Activated CD8-positive, alpha-beta T cell treated with anti-CD3 and anti-CD28 coated beads for 36 hours (primary cell): ENCODE data around the gene RHEBL1. TPM values are rescaled to one million over a fixed set of nuclear protein-coding genes. Genes with fewer than 3 reads are reported as not detected.
A peak's percentile ranks its signal among the peaks of the same experiment; 100 is the strongest.

Experiments
- ATAC-seq: fragments of 200-7000 bp; cut with Tn5 transposase; one replicate; pipeline ENCODE4 v1.10.0; 2021; ENCODE audit warnings: mild to moderate bottlenecking, moderate library complexity
- CTCF ChIA-PET: fragments of 350-600 bp; sonication (Branson Sonifier 250); formaldehyde crosslinking; loops from one replicate; lab custom pipeline; 2021; ENCODE audit warnings: antibody characterized with exemption; lab: Charles Lee
- POLR2A ChIA-PET: fragments of 350-600 bp; sonication (Branson Sonifier 250); formaldehyde crosslinking; loops from one replicate; lab custom pipeline; 2021; ENCODE audit warnings: antibody characterized with exemption; lab: Charles Lee
- DNase-seq: peaks from one replicate; pipeline ENCODE4 v3.0.0-alpha.2; 2020
- H3K27ac Mint-ChIP-seq: one replicate; pipeline ENCODE4 v1.8.0; 2021; ENCODE audit warnings: mild to moderate bottlenecking, mixed read lengths
- H3K27me3 Mint-ChIP-seq: one replicate; pipeline ENCODE4 v1.8.0; 2021; ENCODE audit warnings: mixed read lengths
- H3K36me3 Mint-ChIP-seq: one replicate; pipeline ENCODE4 v1.8.0; 2021; ENCODE audit warnings: low read depth, mixed read lengths
- H3K4me1 Mint-ChIP-seq: one replicate; pipeline ENCODE4 v1.8.0; 2021; ENCODE audit warnings: low read depth, mixed read lengths
- H3K4me3 Mint-ChIP-seq: one replicate; pipeline ENCODE4 v1.8.0; 2021; ENCODE audit warnings: mild to moderate bottlenecking, moderate library complexity, mixed read lengths
- H3K9me3 Mint-ChIP-seq: one replicate; pipeline ENCODE4 v1.8.0; 2021; ENCODE audit warnings: mixed read lengths
- intact Hi-C: fragments of 100-400 bp; cut with micrococcal nuclease; formaldehyde crosslinking; loops from one replicate; pipeline ENCODE4 v1.10.0; 2022
- total RNA-seq, 2 experiments: library from RNA; stranded (reverse); gene quantifications; one replicate each; pipeline ENCODE4 v1.2.3, GENCODE V29; 2021
- TF ChIP-seq, protein P1 (sequence below): fragments of 200-600 bp; IDR thresholded peaks from one replicate; pipeline ENCODE4 v1.8.0; 2022; ENCODE audit warnings: antibody characterized with exemption, mild to moderate bottlenecking

Gene RHEBL1
- total RNA-seq, 2 experiments from 2014 or later, result 18.5 to 19.8 TPM

DNA sequence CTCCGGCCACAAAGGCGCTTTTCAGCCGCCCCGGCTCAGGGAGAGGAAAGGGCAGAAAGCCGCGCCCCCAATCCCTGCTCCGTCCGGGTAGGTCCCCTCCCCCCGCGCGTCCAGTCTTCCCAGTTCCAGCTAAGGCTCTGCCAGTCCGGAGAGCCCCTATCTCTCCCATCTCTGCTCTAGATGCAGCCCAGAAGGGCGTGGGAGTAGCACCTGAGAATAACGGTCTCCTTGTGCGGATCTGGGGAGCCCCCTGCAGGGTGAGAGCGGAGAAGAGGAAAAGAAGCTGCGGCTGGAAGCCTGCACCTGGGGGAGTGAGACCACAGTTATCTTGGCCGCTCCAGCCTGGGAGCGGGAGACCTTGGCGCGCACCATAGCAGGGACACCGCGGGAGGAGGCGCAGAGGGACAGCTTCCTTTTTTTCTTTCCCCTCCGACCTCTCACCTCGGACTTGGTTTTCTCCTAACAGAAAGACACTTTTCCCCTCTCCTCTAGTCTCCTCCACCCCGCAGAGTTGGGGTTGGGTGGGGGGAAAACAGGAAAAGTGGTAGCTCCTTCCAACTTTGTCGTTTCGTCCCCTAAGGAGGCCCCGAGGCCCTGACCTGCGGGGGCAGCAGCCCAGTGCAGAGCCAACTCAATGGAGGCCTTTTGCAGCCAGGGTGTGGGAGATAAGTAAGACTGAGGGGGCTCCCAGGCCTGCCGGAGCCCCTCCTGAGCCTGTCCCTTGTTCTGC lies 22.5 kb upstream of the RHEBL1 start:
- Mint-ChIP-seq H3K9me3 (no peaks in the 10 kb centered on the region), H3K27me3 (peaks cover 63% of the 10 kb centered on the region)
- TF ChIP-seq, protein P1, sequence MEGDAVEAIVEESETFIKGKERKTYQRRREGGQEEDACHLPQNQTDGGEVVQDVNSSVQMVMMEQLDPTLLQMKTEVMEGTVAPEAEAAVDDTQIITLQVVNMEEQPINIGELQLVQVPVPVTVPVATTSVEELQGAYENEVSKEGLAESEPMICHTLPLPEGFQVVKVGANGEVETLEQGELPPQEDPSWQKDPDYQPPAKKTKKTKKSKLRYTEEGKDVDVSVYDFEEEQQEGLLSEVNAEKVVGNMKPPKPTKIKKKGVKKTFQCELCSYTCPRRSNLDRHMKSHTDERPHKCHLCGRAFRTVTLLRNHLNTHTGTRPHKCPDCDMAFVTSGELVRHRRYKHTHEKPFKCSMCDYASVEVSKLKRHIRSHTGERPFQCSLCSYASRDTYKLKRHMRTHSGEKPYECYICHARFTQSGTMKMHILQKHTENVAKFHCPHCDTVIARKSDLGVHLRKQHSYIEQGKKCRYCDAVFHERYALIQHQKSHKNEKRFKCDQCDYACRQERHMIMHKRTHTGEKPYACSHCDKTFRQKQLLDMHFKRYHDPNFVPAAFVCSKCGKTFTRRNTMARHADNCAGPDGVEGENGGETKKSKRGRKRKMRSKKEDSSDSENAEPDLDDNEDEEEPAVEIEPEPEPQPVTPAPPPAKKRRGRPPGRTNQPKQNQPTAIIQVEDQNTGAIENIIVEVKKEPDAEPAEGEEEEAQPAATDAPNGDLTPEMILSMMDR, result peak; percentile 76

DNA sequence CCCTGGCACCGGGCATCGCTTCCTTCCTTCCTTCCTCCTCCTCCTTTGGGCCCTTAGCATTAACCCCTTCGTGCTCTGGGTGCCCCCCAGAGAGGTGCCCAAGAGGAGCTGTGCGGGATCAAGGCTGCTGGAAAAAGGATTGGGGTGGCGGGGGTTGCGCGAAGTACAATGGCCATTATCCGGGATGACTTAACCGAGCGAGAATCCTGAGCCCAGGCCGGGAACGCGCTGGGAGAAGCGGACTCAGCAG lies 22.0 kb upstream of the RHEBL1 start:
- Mint-ChIP-seq H3K27me3 (peaks cover 63% of the 10 kb centered on the region), H3K27ac (no peak overlapping the region), H3K9me3 (no peaks in the 10 kb centered on the region), H3K4me3 (no peak overlapping the region), H3K36me3 (peaks cover 2% of the 10 kb centered on the region), H3K4me1 (peaks cover 50% of the 10 kb centered on the region)
- DNase-seq, result no peak
- CTCF ChIA-PET, result interaction anchor here (0.7 to 10.5 kb wide), 16 partner anchors 9 to 1087 kb away, joined by 3 to 220 read pairs (median 6); partner anchors contain the start of gene RHEBL1
- intact Hi-C loops, result loop anchor here (5.0 to 10.0 kb wide), 2 partner anchors 94 to 143 kb away; partner anchors contain the start of gene DDN
- no peak for ATAC-seq
- TF ChIP-seq, protein P1, result no peak
- POLR2A ChIA-PET, result interaction anchor here (0.6 to 4.6 kb wide), 8 partner anchors 11 to 174 kb away, joined by 3 to 34 read pairs (median 4); partner anchors contain the start of genes KMT2D and TUBA1B

More for the DNA sequence above, 22.5 kb upstream of the RHEBL1 start:
- ChIA-PET CTCF (interaction anchor here (0.5 to 10.5 kb wide), 21 partner anchors 9 to 1087 kb away, joined by 3 to 220 read pairs (median 6); partner anchors contain the start of gene RHEBL1), POLR2A (interaction anchor here (0.6 to 4.6 kb wide), 9 partner anchors 10 to 173 kb away, joined by 3 to 34 read pairs (median 5); partner anchors contain the start of genes DDN, KMT2D and TUBA1B)
- Mint-ChIP-seq H3K27ac (no peak overlapping the region), H3K4me1 (peaks cover 50% of the 10 kb centered on the region), H3K36me3 (peaks cover 2% of the 10 kb centered on the region), H3K4me3 (no peak overlapping the region)
- DNase-seq, result peak; percentile 83
- peak; percentile 45 for ATAC-seq
- intact Hi-C loops, result loop anchor here (5.0 to 10.0 kb wide), 2 partner anchors 95 to 143 kb away; partner anchors contain the start of gene DDN

DNA sequence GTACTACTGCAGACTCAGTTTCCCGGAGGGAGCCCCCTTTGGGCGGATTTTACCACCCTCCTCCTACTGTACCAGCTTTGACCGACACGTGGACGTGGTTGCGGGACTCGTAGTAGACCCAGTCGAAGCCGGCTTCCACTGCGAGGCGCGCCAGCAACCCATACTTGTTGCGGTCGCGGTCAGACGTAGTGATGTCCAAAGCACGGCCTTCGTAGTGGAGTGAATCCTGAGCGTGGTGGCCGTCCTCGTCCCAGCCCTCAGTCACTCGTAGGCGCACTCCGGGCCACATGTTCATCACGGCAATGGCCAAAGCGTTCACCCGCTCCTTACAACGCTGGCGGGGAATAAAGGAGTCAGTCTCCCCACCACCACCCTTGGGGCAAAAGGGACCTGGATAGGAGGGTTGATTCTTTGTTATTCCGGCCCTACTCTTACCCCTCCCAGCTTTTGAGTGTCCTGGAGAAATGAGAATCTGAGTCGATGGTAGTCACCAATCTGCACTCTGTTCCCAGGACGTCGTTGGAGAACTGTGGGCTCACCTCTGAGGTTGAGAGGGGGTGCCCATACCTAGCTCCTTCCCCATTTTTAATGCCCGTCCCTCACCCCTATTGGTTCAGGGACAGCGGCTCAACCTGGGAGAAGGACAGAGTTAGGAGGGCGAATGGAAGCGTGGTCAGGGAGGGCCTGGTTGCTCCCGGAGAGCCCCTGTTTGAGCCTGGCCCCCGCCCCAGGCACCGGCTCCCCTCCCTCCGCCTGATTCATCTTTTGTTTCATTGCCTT lies 21.5 kb upstream of the RHEBL1 start:
- Mint-ChIP-seq H3K9me3 (no peaks in the 10 kb centered on the region), H3K36me3 (no peaks in the 10 kb centered on the region), H3K4me1 (peaks cover 50% of the 10 kb centered on the region), H3K27me3 (peaks cover 63% of the 10 kb centered on the region), H3K4me3 (no peak overlapping the region), H3K27ac (no peak overlapping the region)
- ATAC-seq (no peak), DNase-seq (no peak)
- intact Hi-C loops, result loop anchor here (5.0 to 10.0 kb wide), 2 partner anchors 94 to 144 kb away; partner anchors contain the start of gene DDN
- POLR2A ChIA-PET, result interaction anchor here (0.6 to 4.6 kb wide), 6 partner anchors 12 to 151 kb away, joined by 3 to 34 read pairs (median 7); partner anchors contain the start of genes KMT2D and TUBA1B
- CTCF ChIA-PET, result interaction anchor here (0.7 to 10.5 kb wide), 14 partner anchors 10 to 1086 kb away, joined by 3 to 220 read pairs (median 8); partner anchors contain the start of gene RHEBL1
- TF ChIP-seq, protein P1, result no peak

DNA sequence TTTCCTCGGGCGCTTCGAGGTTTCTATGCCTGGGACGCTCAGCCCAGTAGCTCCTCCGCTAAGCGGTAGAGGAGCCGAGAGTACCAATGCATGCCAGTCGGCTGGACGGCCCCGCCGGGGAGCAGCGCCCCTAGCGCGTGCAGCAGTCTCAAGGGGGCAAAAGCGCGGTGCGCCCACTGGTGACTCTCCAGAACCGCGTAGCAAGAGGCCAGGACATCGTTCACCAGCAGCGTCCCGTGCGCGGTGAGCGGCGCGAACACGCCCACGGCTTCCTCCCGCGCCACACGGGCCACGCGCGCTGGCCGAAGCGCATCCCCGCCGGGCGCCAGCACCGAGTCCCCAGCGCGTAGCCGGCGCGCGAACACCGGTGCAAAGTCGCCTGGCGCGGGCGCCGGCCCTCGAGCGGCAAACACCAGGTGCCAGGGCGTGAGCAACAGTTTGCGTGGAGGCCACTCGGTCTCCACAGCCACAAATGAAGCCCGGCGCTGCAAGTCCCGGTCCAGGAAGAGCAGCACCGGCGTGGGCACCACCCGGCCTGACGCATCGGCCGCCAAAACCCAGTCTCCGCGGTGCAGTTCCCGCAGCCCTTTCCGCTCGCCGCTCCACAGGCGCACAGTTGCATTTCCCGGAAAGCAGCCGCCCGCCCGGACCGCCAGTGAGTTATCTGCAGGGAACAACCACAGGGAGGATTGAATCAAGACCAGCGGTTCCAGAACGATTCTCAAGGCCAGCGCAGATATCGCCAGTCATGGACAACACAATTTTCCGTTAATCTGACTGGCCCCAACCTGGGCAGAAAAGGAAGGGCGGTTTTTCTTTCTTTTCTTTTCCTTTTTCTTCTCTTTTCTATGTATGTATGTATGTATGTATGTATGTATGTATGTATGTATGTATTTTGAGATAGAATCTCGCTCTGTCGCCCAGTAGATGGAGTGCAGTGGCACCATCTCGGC lies 20.3 kb upstream of the RHEBL1 start:
- Mint-ChIP-seq H3K9me3 (no peaks in the 10 kb centered on the region), H3K4me1 (peaks cover 50% of the 10 kb centered on the region), H3K27ac (no peak overlapping the region), H3K36me3 (no peaks in the 10 kb centered on the region), H3K4me3 (peak overlapping the region; percentile 62), H3K27me3 (peaks cover 59% of the 10 kb centered on the region)
- intact Hi-C loops, result loop anchor here (5.0 to 10.0 kb wide), 2 partner anchors 93 to 145 kb away; partner anchors contain the start of gene DDN
- ATAC-seq, result no peak
- POLR2A ChIA-PET, result interaction anchor here (1.0 to 4.1 kb wide), 6 partner anchors 8 to 40 kb away, joined by 3 to 29 read pairs (median 8); partner anchors contain the start of genes RHEBL1 and TUBA1B
- DNase-seq, result peak; percentile 50
- TF ChIP-seq, protein P1, result no peak
- CTCF ChIA-PET, result interaction anchor here (0.6 to 10.5 kb wide), 22 partner anchors 9 to 207 kb away, joined by 3 to 220 read pairs (median 16); partner anchors contain the start of genes LMBR1L, RHEBL1, TUBA1B and WNT1
